GM19395 (cell line): ENCODE data around the gene TMCC1.
"Not testable (repeated sequence)": the region's sequence is repeated elsewhere in the genome, so short reads cannot be mapped to it uniquely, and the experiment has no call there.

Experiments
- ATAC-seq: cut with Tn5 transposase; IDR thresholded peaks from one replicate; pipeline ENCODE4 v1.9.1; 2021; ENCODE audit warnings: mild to moderate bottlenecking, moderate library complexity; ENCODE audit not compliant: unreplicated experiment

TMCC1 gene

DNA sequence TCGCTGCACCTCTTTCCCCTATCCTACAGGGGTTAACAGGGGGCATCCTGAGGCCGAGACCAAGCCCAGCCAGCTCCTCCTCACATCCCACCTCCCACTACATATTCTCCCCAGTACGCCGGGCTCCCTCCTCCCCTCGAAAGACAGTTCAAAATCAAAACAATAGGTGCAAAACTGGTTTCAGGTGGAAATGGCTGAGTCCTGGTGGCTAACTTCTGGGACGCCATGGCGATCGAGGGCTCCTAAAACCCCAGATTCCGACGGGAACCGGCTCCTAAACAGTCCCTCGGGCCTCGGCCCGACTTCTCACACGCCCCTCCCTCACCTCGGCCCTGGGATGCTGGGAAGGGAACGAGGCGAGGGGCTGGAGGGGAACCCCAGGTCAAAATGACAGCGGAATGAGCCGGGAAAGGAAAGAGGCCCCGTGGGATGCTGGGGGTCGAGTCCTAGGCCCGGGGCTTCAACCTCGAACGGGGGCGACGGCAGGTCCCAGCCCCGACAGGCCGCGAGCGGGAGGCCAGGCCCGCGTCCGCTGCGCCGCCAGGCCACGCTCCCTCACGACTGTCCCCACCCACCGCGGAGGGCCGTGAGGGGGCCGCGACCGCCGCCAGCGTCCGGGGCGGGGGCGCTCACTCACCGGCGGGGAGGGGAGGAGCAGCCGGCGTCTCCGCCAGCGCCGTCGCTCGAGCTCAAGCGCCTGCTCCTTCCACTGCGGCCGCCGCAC lies 492 bp downstream of the TMCC1 start:
- peak; percentile 57 for ATAC-seq

DNA sequence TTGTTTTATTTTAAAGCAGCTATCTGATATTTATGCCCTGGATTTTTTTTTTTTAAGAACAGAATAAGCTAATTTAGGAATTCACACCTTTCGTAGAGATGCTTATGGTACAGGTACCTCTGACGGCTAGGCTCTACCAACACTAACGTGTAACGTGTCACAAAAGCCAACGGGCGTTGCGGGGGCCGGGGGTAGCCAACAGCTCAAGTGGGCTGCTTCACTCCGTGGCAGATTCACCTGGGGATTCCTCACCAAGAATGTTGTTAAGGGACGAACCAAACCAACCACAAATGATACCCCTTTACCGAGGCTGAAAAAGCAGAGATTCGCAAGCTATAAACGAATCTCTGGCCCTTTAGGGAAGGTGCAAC lies 1.0 kb downstream of the TMCC1 start:
- peak; percentile 11 for ATAC-seq

DNA sequence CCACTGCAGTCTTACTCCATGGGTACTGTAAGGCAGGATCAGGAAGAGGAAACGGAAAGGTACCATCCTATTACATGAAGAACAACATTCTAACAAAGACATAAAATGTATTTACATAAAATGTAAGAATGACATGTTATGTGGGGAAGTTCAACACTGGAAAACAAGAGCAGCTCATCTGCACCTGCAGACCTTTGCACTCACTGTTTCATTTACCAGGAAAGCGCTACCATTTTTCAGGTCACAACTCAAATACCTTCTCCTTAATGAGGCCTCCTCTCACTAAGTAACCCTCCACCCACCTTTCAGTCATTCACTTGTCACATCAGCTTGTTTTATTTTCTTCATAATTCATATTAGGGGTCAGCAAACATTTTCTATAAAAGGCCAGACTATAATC lies 2.6 kb downstream of the TMCC1 start:
- no peak for ATAC-seq

DNA sequence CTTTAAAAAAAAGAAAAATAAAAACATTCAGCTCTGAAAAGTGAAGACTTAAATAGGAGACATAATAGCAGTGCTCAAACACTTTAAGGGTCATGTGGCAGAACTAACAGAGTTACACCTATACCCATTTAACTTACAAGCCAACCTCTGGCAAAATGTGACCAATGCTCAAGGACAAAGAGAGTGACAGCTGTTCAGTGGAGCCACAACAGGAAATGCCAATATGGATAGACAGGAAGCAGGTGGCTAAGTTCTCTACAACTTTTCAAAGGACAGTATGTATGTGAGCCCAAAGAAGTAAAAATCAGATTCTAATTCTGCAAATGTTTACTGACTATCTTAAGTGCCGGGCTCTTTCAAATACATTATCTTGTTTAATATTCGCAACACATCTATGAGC lies 3.4 kb downstream of the TMCC1 start:
- peak; percentile 41 for ATAC-seq

DNA sequence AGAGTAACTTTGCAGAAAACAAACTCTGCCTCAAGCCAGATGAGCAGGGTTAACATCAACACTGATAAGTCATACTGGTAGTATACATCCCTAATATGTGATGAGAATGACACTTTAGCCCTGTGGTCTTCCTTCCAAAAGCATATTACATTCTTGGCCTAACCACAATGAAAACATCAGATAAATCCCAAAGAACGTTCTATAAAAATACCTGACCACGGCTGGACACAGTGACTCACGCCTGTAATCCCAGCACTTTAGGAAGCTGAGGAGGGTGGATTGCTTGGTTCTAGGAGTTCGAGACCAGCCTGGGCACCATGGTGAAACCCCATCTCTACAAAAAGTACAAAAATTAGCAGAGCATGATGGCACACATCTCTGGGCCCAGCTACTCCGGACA lies 4.7 kb downstream of the TMCC1 start:
- ATAC-seq: no peak

DNA sequence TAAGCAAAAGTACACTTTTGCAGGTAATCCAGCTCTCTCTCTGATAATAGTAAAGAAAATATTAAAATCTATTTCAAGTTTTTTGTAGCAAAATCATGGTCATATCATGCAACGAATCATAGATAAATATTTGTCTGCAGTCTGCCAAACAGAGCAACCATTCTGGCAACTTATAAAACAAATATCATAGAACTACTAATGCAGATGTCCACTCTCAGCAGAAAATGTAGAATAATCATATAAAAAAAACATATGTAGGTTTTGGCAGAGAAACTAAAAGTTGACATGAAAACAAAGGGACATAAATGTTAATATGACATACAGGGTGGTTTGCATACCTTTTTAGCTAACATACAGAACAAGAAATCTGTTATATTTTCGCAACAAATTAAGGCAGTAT lies 12.2 kb downstream of the TMCC1 start:
- ATAC-seq: no peak

DNA sequence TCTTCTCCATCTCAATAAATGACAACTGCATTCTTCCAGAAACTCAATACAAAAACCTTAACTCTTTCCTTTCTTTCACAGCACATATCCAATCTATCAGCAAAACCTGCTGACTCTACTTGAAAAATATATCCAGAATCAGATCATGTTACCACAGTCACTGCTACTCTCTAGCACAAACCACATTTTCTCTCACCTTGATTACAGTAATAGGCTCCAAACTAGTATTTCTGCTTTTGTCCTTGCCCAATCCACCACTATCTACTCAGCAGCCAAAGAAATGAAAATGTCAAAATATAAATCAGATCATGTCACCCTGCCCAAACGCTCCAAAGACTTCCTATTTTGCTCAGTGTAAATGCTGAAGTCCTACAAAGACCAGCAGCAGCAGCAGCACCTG lies 15.2 kb downstream of the TMCC1 start:
- no peak for ATAC-seq

DNA sequence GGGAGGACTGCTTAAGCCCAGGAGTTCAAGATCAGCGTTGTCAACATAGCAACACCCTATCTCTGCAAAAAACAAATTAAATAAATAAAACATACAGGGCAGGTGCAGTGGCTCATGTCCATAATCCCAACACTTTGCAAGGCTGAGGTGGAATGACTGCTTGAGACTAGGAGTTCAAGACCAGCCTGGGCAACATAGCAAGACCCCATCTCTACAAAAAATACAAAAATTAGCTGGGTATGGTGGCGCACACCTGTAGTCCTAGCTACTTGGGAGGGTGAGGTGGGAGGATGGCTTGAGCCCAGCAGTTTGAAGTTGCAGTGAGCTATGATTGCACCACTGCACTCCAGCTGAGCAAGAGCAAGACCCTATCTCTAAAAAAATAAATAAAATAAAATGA lies 19.0 kb downstream of the TMCC1 start:
- ATAC-seq: not testable (repeated sequence)

DNA sequence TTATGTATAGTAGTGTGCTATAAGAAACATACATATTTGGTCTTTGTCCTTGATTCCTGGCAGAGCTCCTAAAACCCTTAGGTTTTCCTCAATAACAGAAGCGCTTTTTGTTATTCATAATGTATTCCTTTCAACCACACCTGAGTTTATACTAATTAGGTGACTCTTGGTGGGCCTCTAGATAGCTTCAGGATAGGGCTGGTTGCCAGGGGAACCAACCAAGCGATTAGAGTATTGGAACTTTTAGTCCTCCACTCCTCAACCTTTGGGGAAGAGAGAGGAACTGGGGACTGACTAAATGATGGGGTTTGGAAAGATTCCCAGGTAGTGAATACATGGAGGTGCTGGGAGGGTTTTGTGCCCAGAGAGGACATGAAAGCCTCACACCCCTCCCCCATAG lies 24.6 kb downstream of the TMCC1 start:
- ATAC-seq: no peak

DNA sequence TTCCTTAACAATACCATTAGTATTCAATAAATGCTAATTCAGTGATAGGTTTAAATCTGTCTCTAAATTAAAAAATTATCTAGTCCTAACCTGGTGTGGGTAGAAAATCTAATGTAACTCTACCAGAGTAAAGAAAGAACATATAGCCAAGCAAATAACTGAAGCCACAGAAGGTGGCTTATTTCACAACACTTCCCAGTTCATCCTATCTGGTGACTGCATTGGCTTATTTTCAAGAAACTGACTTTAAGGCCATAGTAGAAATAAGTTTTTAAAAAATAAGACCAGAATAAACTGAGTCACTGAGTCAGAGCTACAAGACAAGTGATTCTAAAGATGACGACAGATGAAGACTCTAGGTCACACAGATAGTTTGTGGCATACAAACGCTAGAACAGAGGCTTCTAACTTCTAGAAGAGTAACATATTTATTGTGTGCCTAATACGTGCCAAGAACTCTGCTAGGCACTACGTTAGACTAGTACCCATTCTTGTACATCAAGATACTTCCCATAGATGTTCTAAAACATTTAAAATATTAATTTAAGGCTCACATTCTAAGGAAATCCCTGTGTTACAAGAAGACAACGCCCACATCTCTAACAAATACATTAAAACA lies 25.9 kb downstream of the TMCC1 start:
- no peak for ATAC-seq

DNA sequence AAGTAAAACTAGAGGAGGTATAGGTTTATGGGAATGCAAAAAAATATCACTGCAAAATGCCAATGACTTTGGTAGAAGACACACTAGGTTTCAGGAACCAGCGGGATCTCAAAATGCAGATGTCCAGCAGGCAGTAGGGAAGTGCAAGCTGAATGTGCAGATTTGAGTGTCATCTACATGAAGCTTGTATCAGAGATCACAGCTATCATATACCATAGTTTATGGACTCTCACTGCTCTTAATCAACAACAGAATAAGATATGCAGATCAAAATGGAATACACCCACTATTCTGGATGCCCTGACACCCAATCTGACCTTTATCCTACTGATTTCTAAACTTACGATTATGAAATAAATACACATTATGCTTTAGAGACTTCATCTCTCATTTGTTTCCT lies 27.7 kb downstream of the TMCC1 start:
- no peak for ATAC-seq

DNA sequence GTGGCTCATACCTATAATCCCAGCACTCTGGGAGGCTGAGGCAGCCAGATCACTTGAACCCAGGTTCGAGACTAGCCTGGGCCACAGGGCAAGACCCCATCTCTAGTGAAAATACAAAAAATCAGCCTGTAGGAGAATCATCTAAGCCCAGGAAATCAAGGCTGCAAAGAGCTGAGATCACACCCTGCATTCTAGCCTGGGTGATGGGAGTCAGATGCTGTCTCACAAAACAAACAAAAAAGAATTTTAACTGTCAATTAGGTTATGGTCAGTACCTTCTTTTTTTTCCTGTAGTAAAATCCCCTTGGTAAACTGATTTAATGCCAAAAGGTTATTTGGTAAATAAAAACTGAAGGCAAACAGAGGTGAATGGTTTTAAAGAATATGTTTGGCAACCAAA lies 29.0 kb downstream of the TMCC1 start:
- ATAC-seq: no peak

DNA sequence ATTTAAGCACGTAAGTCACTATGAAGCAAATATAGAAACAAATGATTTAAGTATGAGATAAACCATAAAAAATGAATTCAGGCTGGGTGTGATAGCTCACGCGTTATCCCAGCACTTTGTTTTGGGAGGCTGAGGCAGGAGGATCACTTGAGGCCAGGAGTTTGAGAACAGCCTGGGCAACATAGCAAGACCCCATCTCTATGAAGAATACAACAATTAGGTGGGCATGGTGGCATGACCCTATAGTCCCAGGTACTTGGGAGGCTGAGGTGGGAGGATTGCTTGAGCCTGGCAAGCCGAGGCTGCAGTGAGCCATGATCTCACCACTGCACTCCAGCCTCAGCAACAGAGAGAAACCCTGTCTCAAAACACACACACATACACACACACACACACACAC lies 34.2 kb downstream of the TMCC1 start:
- ATAC-seq: no peak

DNA sequence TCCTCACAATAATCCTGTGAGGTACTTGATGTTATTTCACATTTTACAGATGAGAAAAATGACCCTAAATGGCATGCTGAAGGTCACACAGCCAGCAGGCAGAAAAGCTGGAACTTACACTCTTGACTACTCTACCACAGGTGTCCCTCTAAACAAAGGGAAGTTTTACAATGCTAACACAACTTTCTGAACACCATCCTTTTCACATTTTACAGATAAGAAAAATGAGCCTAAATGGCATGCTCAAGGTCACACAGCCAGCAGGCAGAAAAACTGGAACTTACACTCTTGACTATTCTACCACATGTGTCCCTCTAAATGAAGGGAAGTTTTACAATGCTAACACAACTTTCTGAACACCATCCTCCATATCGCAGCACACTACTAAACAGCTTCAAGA lies 35.6 kb downstream of the TMCC1 start:
- no peak for ATAC-seq

DNA sequence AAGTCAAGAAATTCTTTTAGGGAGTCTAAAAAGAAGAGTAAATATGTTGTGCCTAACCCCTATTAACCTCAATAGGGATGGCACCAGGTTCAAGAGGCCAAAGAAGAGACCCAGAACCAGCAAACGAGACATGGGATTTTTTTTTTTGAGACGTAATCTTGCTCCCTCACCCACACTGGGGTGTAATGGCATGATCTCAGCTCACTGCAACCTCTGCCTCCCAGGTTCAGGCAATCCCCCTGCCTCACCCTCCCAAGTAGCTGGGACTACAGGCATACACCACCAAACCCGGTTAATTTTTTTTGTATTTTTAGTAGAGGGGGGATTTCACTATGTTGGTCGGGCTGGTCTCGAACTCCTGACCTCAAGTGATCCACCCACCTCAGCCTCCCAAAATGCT lies 36.7 kb downstream of the TMCC1 start:
- ATAC-seq: not testable (repeated sequence)

DNA sequence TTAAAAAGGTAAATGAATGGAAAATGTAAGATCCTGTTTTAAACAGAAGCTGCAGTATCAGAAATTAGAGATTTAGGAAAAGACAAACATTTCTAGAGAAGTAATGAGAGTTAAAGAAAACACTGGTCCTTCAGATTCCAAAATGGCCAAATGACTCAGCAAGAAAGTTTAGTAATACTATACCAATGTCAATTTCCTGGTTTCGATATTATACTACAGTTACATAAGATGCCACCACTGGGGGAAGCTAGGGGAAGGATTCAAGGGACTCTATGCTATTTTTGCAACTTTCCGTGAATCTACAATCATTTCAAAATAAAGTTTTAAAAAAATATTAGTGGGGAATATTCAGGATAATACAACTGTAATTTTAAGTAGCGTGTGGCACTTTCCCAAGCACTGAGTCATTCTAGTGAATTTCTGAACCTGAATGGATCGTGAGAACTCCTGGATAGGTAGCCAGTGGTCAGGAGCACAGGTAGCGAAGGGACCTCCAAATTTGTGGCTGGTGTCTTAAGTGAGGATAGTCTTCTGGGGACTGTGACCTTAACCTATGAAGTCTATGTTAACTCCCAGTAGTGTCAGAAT lies 37.6 kb downstream of the TMCC1 start:
- ATAC-seq: no peak

DNA sequence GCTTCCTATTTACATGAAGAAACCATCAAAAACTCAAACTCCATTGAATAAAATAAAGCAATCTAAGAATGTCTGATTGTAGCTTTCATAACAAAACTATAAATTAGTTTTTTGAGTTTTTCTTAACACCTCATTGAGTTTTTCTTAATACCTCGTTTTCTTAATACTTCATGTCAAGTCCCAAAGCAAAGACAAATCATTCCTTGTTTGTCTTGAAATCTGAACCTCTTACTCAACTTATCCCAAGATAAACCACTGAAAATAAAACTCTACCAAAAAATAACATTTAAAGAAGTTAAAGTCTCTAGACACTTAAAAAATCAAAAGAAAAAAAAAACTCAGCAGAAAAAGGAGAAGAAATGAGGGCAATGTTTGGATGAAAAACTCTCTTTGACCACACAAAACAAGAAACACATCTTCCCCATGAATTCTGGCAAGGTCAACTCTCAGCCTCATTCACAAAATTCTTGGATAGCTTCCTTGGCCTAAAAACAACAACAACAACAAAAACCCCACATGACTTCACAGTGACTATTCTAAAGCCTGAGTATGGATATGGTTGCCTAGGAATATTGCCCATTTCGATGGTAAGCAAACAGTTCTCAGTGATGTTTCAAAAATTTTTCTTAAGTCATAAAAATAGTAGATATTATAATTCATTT lies 38.2 kb downstream of the TMCC1 start:
- ATAC-seq: no peak

DNA sequence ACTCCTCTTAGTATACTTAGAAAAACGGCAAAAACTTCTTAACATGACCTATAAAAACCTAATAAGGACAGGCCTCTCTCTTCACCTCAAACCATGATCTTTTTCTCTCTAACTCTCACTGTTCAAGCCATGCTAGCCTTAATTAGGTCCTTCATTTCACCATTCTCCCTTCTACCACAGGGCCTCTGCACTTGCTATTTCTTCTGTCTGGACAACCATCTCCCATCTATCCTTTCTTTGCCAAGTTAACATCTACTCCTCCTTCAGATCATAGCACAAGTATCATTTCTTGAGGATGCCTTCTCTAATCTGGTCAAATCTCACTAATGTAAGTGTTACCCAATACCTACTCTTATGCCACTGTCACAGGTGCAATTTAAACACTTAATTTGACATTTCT lies 39.1 kb downstream of the TMCC1 start:
- ATAC-seq: no peak

DNA sequence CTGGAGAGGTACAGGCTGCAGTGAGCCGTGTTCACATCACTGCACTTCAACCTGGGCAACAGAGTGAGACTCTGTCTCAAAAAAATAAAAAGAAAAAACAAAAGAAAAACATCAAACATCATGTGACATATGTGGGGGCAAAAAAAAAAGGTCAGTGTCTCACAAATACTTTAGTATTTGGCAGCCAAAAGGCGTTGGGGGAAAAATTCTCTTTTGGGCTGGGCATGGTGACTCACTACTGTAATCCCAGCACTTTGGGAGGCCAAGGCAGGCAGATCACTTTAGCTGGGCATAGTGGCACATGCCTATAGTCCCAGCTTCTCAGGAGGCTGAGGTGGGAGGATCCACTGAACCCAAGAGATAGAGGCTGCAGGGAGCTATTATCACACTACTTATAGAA lies 47.6 kb downstream of the TMCC1 start:
- ATAC-seq: no peak

DNA sequence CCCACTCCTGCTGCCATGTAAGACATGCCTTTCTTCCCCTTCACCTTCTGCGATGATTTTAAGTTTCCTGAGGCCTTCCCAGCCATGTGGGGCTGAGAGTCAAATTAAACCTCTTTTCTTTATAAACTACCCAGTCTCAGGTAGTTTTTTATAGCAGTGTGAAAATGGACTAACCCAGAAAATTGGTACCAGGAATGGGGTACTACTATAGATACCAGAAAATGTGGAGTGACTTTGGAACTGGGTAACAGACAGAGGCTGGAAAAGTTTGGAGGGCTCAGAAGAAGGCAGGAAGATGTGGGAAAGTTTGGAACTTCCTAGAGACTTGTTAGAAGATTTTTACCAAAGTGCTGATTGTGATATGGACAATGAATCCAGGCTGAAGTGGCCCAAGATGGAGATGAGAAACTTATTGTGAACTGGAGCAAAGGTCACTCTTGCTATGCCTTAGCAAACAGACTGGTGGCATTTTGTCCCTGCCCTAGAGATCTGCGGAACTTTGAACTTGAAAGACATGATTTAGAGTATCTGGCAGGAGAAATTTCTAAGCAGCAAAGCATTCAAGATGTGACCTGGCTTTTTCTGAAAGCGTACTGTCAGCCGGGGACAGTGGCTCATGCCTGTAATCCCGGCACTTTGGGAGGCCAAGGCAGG lies 52.7 kb downstream of the TMCC1 start:
- ATAC-seq: no peak

DNA sequence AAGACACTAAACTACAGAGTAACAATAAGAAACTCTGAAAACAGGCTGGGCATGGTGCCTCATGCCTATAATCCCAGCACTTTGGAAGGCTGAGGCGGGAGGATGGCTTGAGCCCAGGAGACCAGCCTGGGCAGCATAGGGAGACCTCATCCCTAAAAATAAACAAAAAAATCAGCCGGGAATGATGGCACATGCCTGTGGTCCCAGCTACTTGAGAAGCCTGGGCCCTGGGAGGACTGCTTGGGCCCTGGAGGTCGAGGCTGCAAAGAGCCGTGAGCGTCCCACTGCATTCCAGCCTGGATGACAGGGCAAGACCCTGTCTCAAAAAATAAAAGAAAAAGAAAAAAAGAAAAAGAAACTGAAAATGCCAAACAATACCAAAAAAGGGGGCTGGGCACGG lies 55.4 kb downstream of the TMCC1 start:
- ATAC-seq: no peak
